MCF 10A (cell line): ENCODE results near the gene SCARB2. TPM values are rescaled to one million over a fixed set of nuclear protein-coding genes. Genes with fewer than 3 reads are reported as not detected.

ENCODE experiments used
- BruUV-seq: library from RNA; stranded (reverse); fragments of 400-500 nt; replicated peaks from 2 replicates; lab custom pipeline; 2021; lab: Mats Ljungman, UMichigan
- CTCF ChIA-PET: fragments of 300-600 bp; sonication (Branson Sonifier 250); formaldehyde crosslinking; extraction: SDS; loops from one replicate; lab custom pipeline; 2021; ENCODE audit warnings: antibody characterized with exemption, inconsistent platforms; lab: Yijun Ruan, JAX
- POLR2A ChIA-PET: fragments of 300-600, 350-650 bp; sonication (Branson Sonifier 250); formaldehyde crosslinking; extraction: SDS; loops from one replicate; lab custom pipeline; 2020; ENCODE audit warnings: antibody characterized with exemption, inconsistent platforms; lab: Yijun Ruan, JAX
- DNase-seq: peaks from one replicate; pipeline ENCODE4 v3.0.0-alpha.2; 2018; ENCODE audit not compliant: unreplicated experiment
- H3K27ac Mint-ChIP-seq: one replicate; pipeline ENCODE4 v1.8.0; 2022; ENCODE audit warnings: mild to moderate bottlenecking, low read depth, mixed read lengths; ENCODE audit not compliant: unreplicated experiment
- H3K27me3 Mint-ChIP-seq: one replicate; pipeline ENCODE4 v1.8.0; 2022; ENCODE audit warnings: mixed read lengths; ENCODE audit not compliant: insufficient read depth, unreplicated experiment
- H3K36me3 Mint-ChIP-seq: one replicate; pipeline ENCODE4 v1.8.0; 2022; ENCODE audit warnings: mild to moderate bottlenecking, moderate library complexity, mixed read lengths; ENCODE audit not compliant: insufficient read depth, unreplicated experiment
- H3K4me1 Mint-ChIP-seq: one replicate; pipeline ENCODE4 v1.8.0; 2022; ENCODE audit warnings: mixed read lengths; ENCODE audit not compliant: insufficient read depth, unreplicated experiment
- H3K4me3 Mint-ChIP-seq: one replicate; pipeline ENCODE4 v1.8.0; 2022; ENCODE audit warnings: mild to moderate bottlenecking, moderate library complexity, mixed read lengths; ENCODE audit not compliant: unreplicated experiment
- H3K9me3 Mint-ChIP-seq: one replicate; pipeline ENCODE4 v1.8.0; 2022; ENCODE audit warnings: mixed read lengths; ENCODE audit not compliant: unreplicated experiment
- intact Hi-C: fragments of 100-400 bp; cut with micrococcal nuclease; formaldehyde crosslinking; loops from 2 replicates; pipeline ENCODE4 v1.14.1; 2022
- total RNA-seq: library from RNA; stranded (reverse); gene quantifications from 2 replicates; pipeline ENCODE4 v1.2.3, GENCODE V29; 2022
- TF ChIP-seq, protein P1 (sequence below): fragments of 200-600 bp; IDR thresholded peaks from one replicate; pipeline ENCODE4 v1.8.0; 2022; ENCODE audit warnings: antibody characterized with exemption, mild to moderate bottlenecking; ENCODE audit not compliant: unreplicated experiment

The SCARB2 gene
- total RNA-seq, 1 experiment from 2014 or later = 67.2 TPM

DNA sequence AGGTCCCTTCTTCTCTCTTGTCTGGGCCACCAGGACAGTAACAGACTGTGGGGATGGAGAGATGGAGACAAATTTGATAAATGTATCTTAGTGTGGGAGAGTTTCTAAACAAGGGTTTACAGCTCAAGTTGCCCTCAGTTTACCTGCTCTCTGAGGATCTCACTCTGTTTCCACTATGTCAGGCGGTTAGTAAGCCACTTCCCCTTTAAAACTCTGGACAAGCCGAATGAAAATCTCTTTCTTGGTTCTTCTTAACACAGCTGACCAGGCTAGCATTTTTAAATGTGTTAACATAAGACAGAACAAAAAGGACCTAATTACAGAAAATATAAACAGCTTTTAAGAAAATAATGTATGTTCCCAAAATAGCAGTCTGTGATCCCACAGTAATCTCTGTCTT, 2.9 kb upstream of the SCARB2 start:
- no peaks in the 10 kb centered on the region for H3K27me3 Mint-ChIP-seq
- H3K4me3 Mint-ChIP-seq = no peak overlapping the region
- BruUV-seq = no TSS peak
- no peak for DNase-seq
- H3K36me3 Mint-ChIP-seq = no peaks in the 10 kb centered on the region
- intact Hi-C loops = no loop called here
- CTCF ChIA-PET = interaction anchor here (0.7 to 1.2 kb wide), 3 partner anchors 37 to 171 kb away, joined by 4 to 5 read pairs (median 5); partner anchors contain the start of gene STBD1
- H3K4me1 Mint-ChIP-seq = peaks cover 48% of the 10 kb centered on the region
- POLR2A ChIA-PET = interaction anchor here (0.8 to 10.1 kb wide), 7 partner anchors 10 to 133 kb away, joined by 3 to 90 read pairs (median 3); partner anchors contain the start of genes NUP54 and STBD1
- peak overlapping the region; percentile 85 for H3K27ac Mint-ChIP-seq
- TF ChIP-seq, protein P1, sequence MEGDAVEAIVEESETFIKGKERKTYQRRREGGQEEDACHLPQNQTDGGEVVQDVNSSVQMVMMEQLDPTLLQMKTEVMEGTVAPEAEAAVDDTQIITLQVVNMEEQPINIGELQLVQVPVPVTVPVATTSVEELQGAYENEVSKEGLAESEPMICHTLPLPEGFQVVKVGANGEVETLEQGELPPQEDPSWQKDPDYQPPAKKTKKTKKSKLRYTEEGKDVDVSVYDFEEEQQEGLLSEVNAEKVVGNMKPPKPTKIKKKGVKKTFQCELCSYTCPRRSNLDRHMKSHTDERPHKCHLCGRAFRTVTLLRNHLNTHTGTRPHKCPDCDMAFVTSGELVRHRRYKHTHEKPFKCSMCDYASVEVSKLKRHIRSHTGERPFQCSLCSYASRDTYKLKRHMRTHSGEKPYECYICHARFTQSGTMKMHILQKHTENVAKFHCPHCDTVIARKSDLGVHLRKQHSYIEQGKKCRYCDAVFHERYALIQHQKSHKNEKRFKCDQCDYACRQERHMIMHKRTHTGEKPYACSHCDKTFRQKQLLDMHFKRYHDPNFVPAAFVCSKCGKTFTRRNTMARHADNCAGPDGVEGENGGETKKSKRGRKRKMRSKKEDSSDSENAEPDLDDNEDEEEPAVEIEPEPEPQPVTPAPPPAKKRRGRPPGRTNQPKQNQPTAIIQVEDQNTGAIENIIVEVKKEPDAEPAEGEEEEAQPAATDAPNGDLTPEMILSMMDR = no peak
- H3K9me3 Mint-ChIP-seq = no peaks in the 10 kb centered on the region

DNA sequence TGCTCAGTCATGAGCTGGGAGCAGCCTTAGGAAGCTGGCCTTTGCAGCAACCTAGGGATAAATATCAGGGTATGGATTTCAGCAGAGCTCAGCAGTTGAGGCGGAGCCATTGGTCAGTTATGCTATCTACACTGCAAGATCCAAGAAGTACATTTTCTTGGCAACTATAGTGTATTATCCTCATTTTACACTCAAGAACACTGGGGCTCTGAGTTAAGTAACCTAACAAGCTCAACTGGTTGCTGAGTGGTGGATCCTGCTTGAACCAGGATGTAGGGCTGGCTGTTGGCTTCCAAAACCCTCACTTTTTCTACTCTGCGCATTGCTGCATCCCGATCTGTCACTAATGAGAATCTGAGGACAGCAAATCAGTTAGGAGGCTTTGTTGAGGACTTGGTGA, 1.5 kb upstream of the SCARB2 start:
- Mint-ChIP-seq H3K36me3 (no peaks in the 10 kb centered on the region), H3K9me3 (no peaks in the 10 kb centered on the region), H3K4me1 (peaks cover 57% of the 10 kb centered on the region), H3K27ac (peak overlapping the region; percentile 78), H3K4me3 (peak overlapping the region; percentile 74), H3K27me3 (no peaks in the 10 kb centered on the region)
- intact Hi-C loops = no loop called here
- CTCF ChIA-PET = interaction anchor here (0.5 to 2.4 kb wide), 6 partner anchors 14 to 220 kb away, joined by 3 to 7 read pairs (median 3); partner anchors contain the start of gene SHROOM3
- no peak for DNase-seq
- BruUV-seq = no TSS peak
- TF ChIP-seq, protein P1 = no peak
- POLR2A ChIA-PET = interaction anchor here (0.7 to 10.1 kb wide), 16 partner anchors 10 to 168 kb away, joined by 3 to 90 read pairs (median 4); partner anchors contain the start of genes NUP54 and STBD1

DNA sequence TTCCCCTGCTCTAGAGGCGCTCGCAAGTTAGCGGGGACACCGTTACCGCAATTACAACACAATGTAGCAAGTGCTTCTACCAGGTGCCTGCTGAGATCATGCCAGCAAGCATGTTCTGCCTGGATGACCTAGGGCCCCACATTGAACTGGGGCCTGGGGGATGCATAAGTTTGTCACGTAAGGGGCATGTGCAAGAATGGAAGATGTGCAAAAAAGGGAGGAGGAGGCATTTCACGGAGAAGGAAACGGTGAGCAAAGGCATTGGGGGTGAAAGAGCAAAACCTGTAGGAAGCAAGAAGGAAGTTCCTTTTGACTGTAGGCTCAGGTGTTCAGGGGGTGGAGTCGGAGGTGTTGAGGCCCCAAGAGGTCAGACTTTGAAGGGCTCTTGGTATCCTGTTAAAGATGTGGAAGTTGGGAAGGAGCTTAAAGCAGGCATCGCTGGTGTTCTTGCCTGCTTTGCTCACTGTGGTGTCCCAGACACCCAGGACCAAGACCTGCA, 602 bp upstream of the SCARB2 start:
- H3K36me3 Mint-ChIP-seq = no peaks in the 10 kb centered on the region
- ChIA-PET POLR2A (interaction anchor here (0.6 to 10.1 kb wide), 16 partner anchors 10 to 221 kb away, joined by 3 to 90 read pairs (median 7); partner anchors contain the start of genes NUP54, SHROOM3 and STBD1), CTCF (interaction anchor here (1.0 to 2.4 kb wide), 5 partner anchors 14 to 36 kb away, joined by 3 to 7 read pairs (median 3); no protein-coding TSS in a partner anchor)
- TF ChIP-seq, protein P1 = no peak
- no peaks in the 10 kb centered on the region for H3K9me3 Mint-ChIP-seq
- no peaks in the 10 kb centered on the region for H3K27me3 Mint-ChIP-seq
- peak overlapping the region; percentile 78 for H3K27ac Mint-ChIP-seq
- DNase-seq = no peak
- no TSS peak for BruUV-seq
- H3K4me3 Mint-ChIP-seq = peak overlapping the region; percentile 74
- intact Hi-C loops = loop anchor here (1.0 to 5.0 kb wide), 2 partner anchors 37 to 93 kb away; partner anchors contain the start of genes FAM47E and STBD1
- H3K4me1 Mint-ChIP-seq = peaks cover 53% of the 10 kb centered on the region

DNA sequence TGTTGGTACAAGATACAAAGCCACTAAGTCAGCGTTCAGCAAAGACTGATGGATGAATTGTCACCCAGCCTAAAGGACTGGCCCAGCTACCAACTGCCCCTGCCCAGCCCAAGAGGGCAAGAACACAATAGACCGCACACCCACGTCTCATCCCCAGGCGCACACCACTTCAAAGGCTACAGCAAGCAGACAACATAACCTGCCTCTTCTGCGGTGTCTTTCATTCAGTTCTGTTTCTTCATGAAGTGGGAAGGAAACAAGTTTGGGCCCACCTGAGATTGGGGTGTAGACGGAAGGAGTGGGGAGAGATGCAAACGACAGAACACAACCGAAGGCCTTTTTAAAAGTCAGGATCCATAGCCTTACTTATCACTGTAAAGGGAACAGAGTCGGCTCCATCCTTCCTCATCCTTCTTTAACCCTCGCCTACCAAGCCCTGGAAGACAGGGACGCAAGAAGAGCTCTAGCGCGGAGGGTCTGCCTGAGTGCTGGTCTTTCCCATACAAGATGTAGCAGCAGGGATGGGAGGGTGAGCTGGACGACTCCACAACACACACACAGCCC, 691 bp downstream of the SCARB2 start:
- no peaks in the 10 kb centered on the region for H3K27me3 Mint-ChIP-seq
- H3K36me3 Mint-ChIP-seq = peaks cover 8% of the 10 kb centered on the region
- H3K4me1 Mint-ChIP-seq = peaks cover 53% of the 10 kb centered on the region
- H3K4me3 Mint-ChIP-seq = peak overlapping the region; percentile 74
- peak overlapping the region; percentile 78 for H3K27ac Mint-ChIP-seq
- no peaks in the 10 kb centered on the region for H3K9me3 Mint-ChIP-seq
- TF ChIP-seq, protein P1 = no peak
- peak; percentile 59 for DNase-seq
- no TSS peak for BruUV-seq
- intact Hi-C loops = loop anchor here (1.0 to 5.0 kb wide), 3 partner anchors 15 to 94 kb away; partner anchors contain the start of gene STBD1
- ChIA-PET CTCF (interaction anchor here (0.6 to 2.4 kb wide), 5 partner anchors 33 to 322 kb away, joined by 3 to 7 read pairs (median 3); no protein-coding TSS in a partner anchor), POLR2A (interaction anchor here (0.7 to 10.1 kb wide), 22 partner anchors 9 to 476 kb away, joined by 3 to 90 read pairs (median 4); partner anchors contain the start of genes FAM47E, NUP54, SHROOM3 and STBD1)
